ENCODE measurements around the gene NRCAM. TPM values are rescaled to one million over a fixed set of nuclear protein-coding genes. Genes with fewer than 3 reads are reported as not detected.

Gene NRCAM
- total RNA-seq, 1 experiment from 2014 or later: 40.3 TPM

DNA sequence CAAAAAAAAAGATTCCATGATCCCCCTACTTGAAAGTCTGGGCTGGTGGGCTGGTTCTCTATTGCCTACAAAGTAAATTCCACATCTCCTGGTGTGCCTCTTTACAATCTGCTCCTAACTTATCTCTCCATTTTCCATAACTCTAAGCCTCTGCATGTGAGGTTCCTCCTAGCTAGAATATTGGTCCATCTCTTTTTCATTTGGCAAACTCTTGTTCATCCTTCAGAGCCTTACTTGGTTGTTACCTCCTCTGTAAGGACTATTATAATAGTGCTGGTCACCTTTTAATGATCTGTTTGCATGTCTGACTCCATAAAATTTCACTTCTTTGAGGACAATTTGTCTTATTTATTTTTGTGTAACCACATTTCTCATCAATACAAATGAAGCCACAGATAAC is 1.6 kb upstream of the NRCAM start:
- H3K4me1 ChIP-seq (replicated peaks; ENCODE audit: insufficient read depth): 0 out of 2 replicates have a peak, but pooled peaks cover 17% of the 10 kb centered on the region
- no peaks in the 10 kb centered on the region for H3K36me3 ChIP-seq (ENCODE audit: low read depth)
- ChIA-PET CTCF (no interaction called here), POLR2A (ENCODE audit: unreplicated experiment) (no interaction called here)
- BruUV-seq (replicated peaks): no TSS peak
- H3K9me3 ChIP-seq (ENCODE audit: insufficient read depth, low read depth): no peaks in the 10 kb centered on the region
- no peak overlapping the region for H2AFZ ChIP-seq
- intact Hi-C loops (cut with micrococcal nuclease; ENCODE audit: unreplicated experiment): loop anchor here (2.0 to 5.0 kb wide), 2 partner anchors 117 to 161 kb away; no protein-coding TSS in a partner anchor
- no peak overlapping the region for H3K4me2 ChIP-seq
- DNase-seq: no peak
- H3K79me2 ChIP-seq (ENCODE audit: low read depth): 0 out of 2 replicates have a peak, but pooled peaks cover 4% of the 10 kb centered on the region
- H3K4me3 ChIP-seq: no peak overlapping the region
- H3K27ac ChIP-seq: no peak overlapping the region
- H3F3A ChIP-seq (ENCODE audit: insufficient read depth, low read depth): peaks cover 10% of the 10 kb centered on the region; the same call in 1 of the 2 replicates
- TF ChIP-seq, protein P1, sequence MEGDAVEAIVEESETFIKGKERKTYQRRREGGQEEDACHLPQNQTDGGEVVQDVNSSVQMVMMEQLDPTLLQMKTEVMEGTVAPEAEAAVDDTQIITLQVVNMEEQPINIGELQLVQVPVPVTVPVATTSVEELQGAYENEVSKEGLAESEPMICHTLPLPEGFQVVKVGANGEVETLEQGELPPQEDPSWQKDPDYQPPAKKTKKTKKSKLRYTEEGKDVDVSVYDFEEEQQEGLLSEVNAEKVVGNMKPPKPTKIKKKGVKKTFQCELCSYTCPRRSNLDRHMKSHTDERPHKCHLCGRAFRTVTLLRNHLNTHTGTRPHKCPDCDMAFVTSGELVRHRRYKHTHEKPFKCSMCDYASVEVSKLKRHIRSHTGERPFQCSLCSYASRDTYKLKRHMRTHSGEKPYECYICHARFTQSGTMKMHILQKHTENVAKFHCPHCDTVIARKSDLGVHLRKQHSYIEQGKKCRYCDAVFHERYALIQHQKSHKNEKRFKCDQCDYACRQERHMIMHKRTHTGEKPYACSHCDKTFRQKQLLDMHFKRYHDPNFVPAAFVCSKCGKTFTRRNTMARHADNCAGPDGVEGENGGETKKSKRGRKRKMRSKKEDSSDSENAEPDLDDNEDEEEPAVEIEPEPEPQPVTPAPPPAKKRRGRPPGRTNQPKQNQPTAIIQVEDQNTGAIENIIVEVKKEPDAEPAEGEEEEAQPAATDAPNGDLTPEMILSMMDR (conservative IDR thresholded peaks at IDR 0.05): no peak
- no peak for TF ChIP-seq EZH2 (IDR thresholded peaks at IDR 0.05; ENCODE audit: low read depth)
- no peaks in the 10 kb centered on the region for H3K27me3 ChIP-seq (ENCODE audit: insufficient read depth, low read depth)
- no peaks in the 10 kb centered on the region for H4K20me1 ChIP-seq (ENCODE audit: insufficient read depth)
- H3K9me2 ChIP-seq (ENCODE audit: insufficient read depth): no peaks in the 10 kb centered on the region

DNA sequence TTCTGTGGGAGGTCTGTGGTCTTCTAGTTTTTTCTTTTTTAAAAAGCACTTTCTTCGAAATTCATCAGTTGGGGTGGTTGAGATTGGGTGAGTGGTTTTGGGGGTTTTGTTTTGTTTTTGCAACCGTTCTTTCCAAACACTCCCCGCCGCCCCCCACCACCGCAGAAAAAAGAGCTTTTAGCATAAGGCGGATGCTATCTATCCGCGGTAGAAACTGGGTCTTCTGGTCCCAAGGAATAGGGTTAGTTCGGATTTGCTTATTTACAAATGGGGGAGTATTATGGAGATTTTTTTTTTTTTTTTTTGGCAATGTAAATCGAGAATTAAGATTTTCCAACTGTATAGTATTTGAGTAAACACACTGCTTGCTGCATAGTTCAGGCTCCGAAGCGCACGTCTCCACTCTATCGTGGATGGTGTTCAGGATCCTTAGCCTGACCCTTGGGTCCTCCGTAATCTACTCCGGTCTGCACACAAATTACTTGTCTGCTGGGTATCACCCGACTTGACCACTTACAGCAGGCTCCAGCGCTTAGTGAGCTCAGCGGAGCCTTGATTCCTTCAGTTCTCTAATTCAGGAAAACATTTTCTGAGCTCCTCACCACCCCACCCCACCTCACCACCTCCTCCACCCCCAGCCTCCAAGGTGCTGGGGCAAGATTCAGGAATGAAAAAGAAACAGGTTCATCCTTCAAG is 757 bp upstream of the NRCAM start:
- no peaks in the 10 kb centered on the region for H3K9me2 ChIP-seq (ENCODE audit: insufficient read depth)
- intact Hi-C loops (cut with micrococcal nuclease; ENCODE audit: unreplicated experiment): loop anchor here (1.0 to 5.0 kb wide), 3 partner anchors 116 to 211 kb away; no protein-coding TSS in a partner anchor
- H3F3A ChIP-seq (ENCODE audit: insufficient read depth, low read depth): peaks cover 10% of the 10 kb centered on the region; the same call in 1 of the 2 replicates
- H3K9me3 ChIP-seq (ENCODE audit: insufficient read depth, low read depth): no peaks in the 10 kb centered on the region
- peak overlapping the region; percentile 93; the same call in 1 of the 2 replicates for H2AFZ ChIP-seq
- 0 out of 2 replicates have a peak, but pooled peaks cover 4% of the 10 kb centered on the region for H3K79me2 ChIP-seq (ENCODE audit: low read depth)
- CTCF ChIA-PET: interaction anchor here (0.6 kb wide), 1 partner anchor 428 kb away, joined by 3 read pairs; no protein-coding TSS in a partner anchor
- no peaks in the 10 kb centered on the region for H4K20me1 ChIP-seq (ENCODE audit: insufficient read depth)
- TF ChIP-seq, protein P1 (conservative IDR thresholded peaks at IDR 0.05): no peak
- no peak for TF ChIP-seq EZH2 (IDR thresholded peaks at IDR 0.05; ENCODE audit: low read depth)
- H3K27me3 ChIP-seq (ENCODE audit: insufficient read depth, low read depth): no peaks in the 10 kb centered on the region
- H3K4me1 ChIP-seq (replicated peaks; ENCODE audit: insufficient read depth): 0 out of 2 replicates have a peak, but pooled peaks cover 17% of the 10 kb centered on the region
- peak overlapping the region; percentile 81 for H3K4me2 ChIP-seq
- peak overlapping the region; percentile 76; the same call in 1 of the 2 replicates for H3K4me3 ChIP-seq
- DNase-seq: no peak
- H3K36me3 ChIP-seq (ENCODE audit: low read depth): no peaks in the 10 kb centered on the region
- TSS peak; percentile 73 for BruUV-seq (replicated peaks)
- POLR2A ChIA-PET (ENCODE audit: unreplicated experiment): no interaction called here
- H3K27ac ChIP-seq: no peak overlapping the region

DNA sequence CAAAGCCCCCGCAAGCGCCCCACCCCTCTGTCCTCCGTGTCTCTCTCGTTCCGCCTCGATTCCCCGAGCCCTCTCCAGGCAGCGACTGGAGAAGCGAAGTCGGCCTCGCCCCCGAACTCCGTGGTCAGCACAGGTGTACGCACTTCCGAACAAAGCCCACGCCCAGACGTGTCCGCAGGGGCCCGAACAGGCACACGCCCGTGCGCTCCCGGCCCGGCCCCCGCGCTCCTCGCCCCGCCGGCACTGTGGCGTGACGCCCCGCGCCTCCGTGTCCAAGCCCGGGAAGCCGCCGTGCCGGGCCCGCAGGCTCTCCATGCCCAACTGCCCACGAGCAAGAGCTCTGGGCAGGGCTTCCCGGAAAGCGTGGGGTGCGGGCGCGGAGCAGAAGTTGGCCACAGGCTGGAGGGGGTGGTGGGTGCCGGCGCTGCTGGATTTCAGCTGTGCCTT is 662 bp downstream of the NRCAM start:
- no peak overlapping the region for H3K27ac ChIP-seq
- intact Hi-C loops (cut with micrococcal nuclease; ENCODE audit: unreplicated experiment): loop anchor here (5.0 kb wide), 1 partner anchor 158 kb away; no protein-coding TSS in a partner anchor
- no TSS peak for BruUV-seq (replicated peaks)
- H3K9me2 ChIP-seq (ENCODE audit: insufficient read depth): no peaks in the 10 kb centered on the region
- ChIA-PET CTCF (no interaction called here), POLR2A (ENCODE audit: unreplicated experiment) (interaction anchor here (0.7 kb wide), 1 partner anchor 210 kb away, joined by 4 read pairs; no protein-coding TSS in a partner anchor)
- 0 out of 2 replicates have a peak, but pooled peaks cover 17% of the 10 kb centered on the region for H3K4me1 ChIP-seq (replicated peaks; ENCODE audit: insufficient read depth)
- no peaks in the 10 kb centered on the region for H4K20me1 ChIP-seq (ENCODE audit: insufficient read depth)
- TF ChIP-seq, protein P1 (conservative IDR thresholded peaks at IDR 0.05): no peak
- TF ChIP-seq EZH2 (IDR thresholded peaks at IDR 0.05; ENCODE audit: low read depth): no peak
- peak overlapping the region; percentile 76 for H3K4me3 ChIP-seq
- H3K9me3 ChIP-seq (ENCODE audit: insufficient read depth, low read depth): no peaks in the 10 kb centered on the region
- H3F3A ChIP-seq (ENCODE audit: insufficient read depth, low read depth): peaks cover 10% of the 10 kb centered on the region; the same call in 1 of the 2 replicates
- H3K27me3 ChIP-seq (ENCODE audit: insufficient read depth, low read depth): no peaks in the 10 kb centered on the region
- peak overlapping the region; percentile 81 for H3K4me2 ChIP-seq
- 0 out of 2 replicates have a peak, but pooled peaks cover 4% of the 10 kb centered on the region for H3K79me2 ChIP-seq (ENCODE audit: low read depth)
- peak overlapping the region; percentile 93 for H2AFZ ChIP-seq
- DNase-seq: no peak
- no peaks in the 10 kb centered on the region for H3K36me3 ChIP-seq (ENCODE audit: low read depth)

Data from PC-9 (cell line).